Gastrocnemius medialis (tissue), 4 donors: ENCODE measurements around the gene POU2F2.

Source experiments
- POLR2A ChIP-seq, 2 donors: fragments of 450-650 bp; IDR thresholded peaks; one replicate each; pipeline ENCODE4 v1.6.1; 2017; ENCODE audit warnings: antibody characterized with exemption in 2 of 2, mild to moderate bottlenecking in 2 of 2, moderate library complexity in 2 of 2
- TF ChIP-seq, protein P1 (sequence below), 5 experiments: fragments of 450-650 bp in 3 of 5; fragments of 200-600 bp in 2 of 5; sonication (generic) in 2 of 5; IDR thresholded peaks in 4 of 5; conservative IDR thresholded peaks in 1 of 5; 1 replicate in 4 of 5; 2 replicates in 1 of 5; pipeline ENCODE4 v1.5.1; 2016 to 2019; ENCODE audit warnings: antibody characterized with exemption in 5 of 5, mild to moderate bottlenecking in 3 of 5, moderate library complexity in 3 of 5

DNA sequence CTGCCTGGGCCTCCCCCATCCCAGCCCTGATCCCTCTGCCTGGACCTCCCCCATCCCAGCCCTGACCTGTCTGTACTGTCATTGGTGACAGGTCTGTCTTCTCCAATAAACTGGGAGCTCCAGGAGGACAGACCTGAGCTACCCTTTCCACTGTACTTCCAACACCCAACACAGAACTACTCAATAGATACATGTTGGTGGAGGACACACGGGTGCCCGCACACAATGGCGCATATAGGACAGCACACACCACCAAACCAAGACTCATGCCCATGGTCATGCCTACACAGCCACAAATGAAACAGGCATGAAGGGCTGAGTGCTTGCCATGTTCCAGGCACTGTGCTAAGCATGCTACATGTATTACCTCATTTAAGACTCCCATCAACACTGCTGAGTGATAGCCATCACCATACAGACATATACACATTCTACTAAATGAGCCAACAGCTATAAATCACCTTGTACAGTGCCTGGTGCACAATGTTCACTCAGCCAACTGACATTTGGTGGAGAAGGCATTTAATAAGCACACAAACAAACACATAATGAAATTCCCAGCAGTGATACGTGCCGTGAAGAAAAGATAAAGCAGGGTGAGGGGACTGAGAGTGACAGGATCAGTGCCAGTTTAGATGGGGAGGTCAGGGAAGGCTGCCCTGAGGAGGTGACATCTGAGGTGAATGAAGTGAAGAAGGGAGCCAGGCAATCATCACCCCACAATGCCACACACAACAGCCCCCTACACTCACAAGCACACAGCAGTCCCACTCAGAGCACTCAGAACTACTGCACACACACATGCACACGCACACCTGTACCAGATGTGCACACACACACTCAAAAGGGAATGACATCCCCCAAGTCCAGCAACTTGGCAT lies 857 bp downstream of the POU2F2 start:
- TF ChIP-seq, protein P1, sequence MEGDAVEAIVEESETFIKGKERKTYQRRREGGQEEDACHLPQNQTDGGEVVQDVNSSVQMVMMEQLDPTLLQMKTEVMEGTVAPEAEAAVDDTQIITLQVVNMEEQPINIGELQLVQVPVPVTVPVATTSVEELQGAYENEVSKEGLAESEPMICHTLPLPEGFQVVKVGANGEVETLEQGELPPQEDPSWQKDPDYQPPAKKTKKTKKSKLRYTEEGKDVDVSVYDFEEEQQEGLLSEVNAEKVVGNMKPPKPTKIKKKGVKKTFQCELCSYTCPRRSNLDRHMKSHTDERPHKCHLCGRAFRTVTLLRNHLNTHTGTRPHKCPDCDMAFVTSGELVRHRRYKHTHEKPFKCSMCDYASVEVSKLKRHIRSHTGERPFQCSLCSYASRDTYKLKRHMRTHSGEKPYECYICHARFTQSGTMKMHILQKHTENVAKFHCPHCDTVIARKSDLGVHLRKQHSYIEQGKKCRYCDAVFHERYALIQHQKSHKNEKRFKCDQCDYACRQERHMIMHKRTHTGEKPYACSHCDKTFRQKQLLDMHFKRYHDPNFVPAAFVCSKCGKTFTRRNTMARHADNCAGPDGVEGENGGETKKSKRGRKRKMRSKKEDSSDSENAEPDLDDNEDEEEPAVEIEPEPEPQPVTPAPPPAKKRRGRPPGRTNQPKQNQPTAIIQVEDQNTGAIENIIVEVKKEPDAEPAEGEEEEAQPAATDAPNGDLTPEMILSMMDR (IDR thresholded peaks at IDR 0.05 in 4 of 5, conservative IDR thresholded peaks at IDR 0.05 in 1 of 5), result no peak
- no peak for TF ChIP-seq POLR2A (IDR thresholded peaks at IDR 0.05)
